HK-2 (cell line): ENCODE measurements around the gene PTPN7.
"Not testable (repeated sequence)": the region's sequence is repeated elsewhere in the genome, so short reads cannot be mapped to it uniquely, and the experiment has no call there.

Experiments used
- DNase-seq: peaks from one replicate; pipeline ENCODE4 v3.0.0-alpha.2; 2018; ENCODE audit not compliant: unreplicated experiment

PTPN7 gene

GRCh38 chr1:202189918-202190715 lies 29.7 kb upstream of the PTPN7 start:
- no peak for DNase-seq

- DNase-seq: peak; percentile 83
Observed at GRCh38 chr1:202189001-202189790, 28.8 kb upstream of the PTPN7 start.

- no peak for DNase-seq
Observed at GRCh38 chr1:202187697-202188407, 27.4 kb upstream of the PTPN7 start.

GRCh38 chr1:202187041-202187671 lies 26.8 kb upstream of the PTPN7 start:
- no peak for DNase-seq

- DNase-seq: no peak
Observed at GRCh38 chr1:202186327-202186726, 25.9 kb upstream of the PTPN7 start.

GRCh38 chr1:202184750-202185460 lies 24.5 kb upstream of the PTPN7 start:
- peak; percentile 96 for DNase-seq

- no peak for DNase-seq
Observed at GRCh38 chr1:202182040-202182877, 21.9 kb upstream of the PTPN7 start.

- DNase-seq: no peak
Observed at GRCh38 chr1:202181586-202181985, 21.2 kb upstream of the PTPN7 start.

- not testable (repeated sequence) for DNase-seq
Observed at GRCh38 chr1:202180751-202181139, 20.3 kb upstream of the PTPN7 start.

- DNase-seq: no peak
Observed at GRCh38 chr1:202179828-202180750, 19.7 kb upstream of the PTPN7 start.

GRCh38 chr1:202176949-202177927 lies 16.8 kb upstream of the PTPN7 start:
- DNase-seq: no peak

GRCh38 chr1:202173993-202174392 lies 13.6 kb upstream of the PTPN7 start:
- DNase-seq: no peak

- no peak for DNase-seq
Observed at GRCh38 chr1:202172015-202172355, 11.6 kb upstream of the PTPN7 start.

- DNase-seq: no peak
Observed at GRCh38 chr1:202171292-202172014, 11.1 kb upstream of the PTPN7 start.

GRCh38 chr1:202170726-202171125 lies 10.3 kb upstream of the PTPN7 start:
- DNase-seq: no peak

GRCh38 chr1:202168861-202169260 lies 8.5 kb upstream of the PTPN7 start:
- DNase-seq: no peak

GRCh38 chr1:202167708-202168415 lies 7.5 kb upstream of the PTPN7 start:
- DNase-seq: no peak
